Effector CD4-positive, alpha-beta T cell (primary cell): ENCODE results near the gene ERAL1.
"Not testable (repeated sequence)": the region's sequence is repeated elsewhere in the genome, so short reads cannot be mapped to it uniquely, and the experiment has no call there.

Source experiments
- DNase-seq: peaks from one replicate; pipeline ENCODE4 v3.0.0-alpha.2; 2020
- total RNA-seq: gene quantifications from one replicate; lab custom pipeline; 2026; lab: John Stamatoyannopoulos, UW

Gene ERAL1
- 13.5 reads per million, percentile 38 among the genes with 10 or more reads in this experiment for total RNA-seq

GRCh38 chr17:28854457-28855335, at the start of gene ERAL1:
TSS of gene ERAL1 (plus strand) at chr17:28855016. CDS start at chr17:28855035, 19 bp downstream.
- peak; percentile 82 for DNase-seq

- DNase-seq = no peak
These were observed 46.7 kb upstream of the ERAL1 start for GRCh38 chr17:28807925-28808634.

- DNase-seq = no peak
These were observed 44.4 kb upstream of the ERAL1 start for GRCh38 chr17:28810437-28810836.

- no peak for DNase-seq
These were observed 43.1 kb upstream of the ERAL1 start for GRCh38 chr17:28811651-28812090.

GRCh38 chr17:28812091-28812747, 42.6 kb upstream of the ERAL1 start:
- peak; percentile 96 for DNase-seq

GRCh38 chr17:28812748-28813377, 42.0 kb upstream of the ERAL1 start:
- peak; percentile 46 for DNase-seq

- no peak for DNase-seq
These were observed 38.3 kb upstream of the ERAL1 start for GRCh38 chr17:28816540-28816939.

- DNase-seq = no peak
These were observed 36.0 kb upstream of the ERAL1 start for GRCh38 chr17:28818819-28819221.

- no peak for DNase-seq
These were observed 35.2 kb upstream of the ERAL1 start for GRCh38 chr17:28819582-28819981.

- no peak for DNase-seq
These were observed 27.1 kb upstream of the ERAL1 start for GRCh38 chr17:28827672-28828071.

- no peak for DNase-seq
These were observed 26.3 kb upstream of the ERAL1 start for GRCh38 chr17:28828294-28829040.

- no peak for DNase-seq
These were observed 20.4 kb upstream of the ERAL1 start for GRCh38 chr17:28834420-28834819.

GRCh38 chr17:28836541-28836940, 18.3 kb upstream of the ERAL1 start:
- not testable (repeated sequence) for DNase-seq

GRCh38 chr17:28839221-28839620, 15.6 kb upstream of the ERAL1 start:
- no peak for DNase-seq

GRCh38 chr17:28841901-28842281, 12.9 kb upstream of the ERAL1 start:
- no peak for DNase-seq

GRCh38 chr17:28842282-28843012, 12.4 kb upstream of the ERAL1 start, which contains the start of gene FAM222B:
TSS of gene FAM222B (minus strand) at chr17:28842790. CDS start at chr17:28766667, 76,123 bp downstream.
- DNase-seq = peak; percentile 77

- no peak for DNase-seq
These were observed 11.0 kb upstream of the ERAL1 start for GRCh38 chr17:28843816-28844148.

GRCh38 chr17:28846231-28846630, 8.6 kb upstream of the ERAL1 start:
- DNase-seq = no peak

- DNase-seq = not testable (repeated sequence)
These were observed 8.1 kb upstream of the ERAL1 start for GRCh38 chr17:28846699-28847098.

- peak; percentile 35 for DNase-seq
These were observed 6.1 kb upstream of the ERAL1 start for GRCh38 chr17:28848667-28849066.

- DNase-seq = no peak
These were observed 5.5 kb upstream of the ERAL1 start for GRCh38 chr17:28849281-28849680.
